GM18526 (cell line): ENCODE results near the gene CEP76.

Experiments used
- POLR2A ChIP-seq: IDR thresholded peaks from 3 replicates; pipeline ENCODE4 v1.6.1; 2011; ENCODE audit not compliant: insufficient read length; ENCODE audit errors: extremely low read depth

CEP76 gene

GRCh38 chr18:12637901-12638643 is 64.5 kb downstream of the CEP76 start:
- TF ChIP-seq POLR2A: no peak

- no peak for TF ChIP-seq POLR2A
These were observed 65.1 kb downstream of the CEP76 start for GRCh38 chr18:12637393-12637792.

GRCh38 chr18:12631831-12632477 is 70.6 kb downstream of the CEP76 start:
- no peak for TF ChIP-seq POLR2A

GRCh38 chr18:12630136-12630535 is 72.4 kb downstream of the CEP76 start:
- no peak for TF ChIP-seq POLR2A

- TF ChIP-seq POLR2A: no peak
These were observed 73.5 kb downstream of the CEP76 start for GRCh38 chr18:12628706-12629702.

- TF ChIP-seq POLR2A: no peak
These were observed 77.3 kb downstream of the CEP76 start for GRCh38 chr18:12625241-12625640.
